T-helper 9 cell (primary cell): Measurements from ENCODE around the gene C16orf78.
A peak's percentile ranks its signal among the peaks of the same experiment; 100 is the strongest.

Experiments used
- DNase-seq: peaks from one replicate; pipeline ENCODE4 v3.0.0-alpha.2; 2020

Gene C16orf78

GRCh38 chr16:49437344-49437743, 63.7 kb downstream of the C16orf78 start:
- no peak for DNase-seq

- DNase-seq: no peak
These were observed 65.4 kb downstream of the C16orf78 start for GRCh38 chr16:49439050-49439449.

DNA sequence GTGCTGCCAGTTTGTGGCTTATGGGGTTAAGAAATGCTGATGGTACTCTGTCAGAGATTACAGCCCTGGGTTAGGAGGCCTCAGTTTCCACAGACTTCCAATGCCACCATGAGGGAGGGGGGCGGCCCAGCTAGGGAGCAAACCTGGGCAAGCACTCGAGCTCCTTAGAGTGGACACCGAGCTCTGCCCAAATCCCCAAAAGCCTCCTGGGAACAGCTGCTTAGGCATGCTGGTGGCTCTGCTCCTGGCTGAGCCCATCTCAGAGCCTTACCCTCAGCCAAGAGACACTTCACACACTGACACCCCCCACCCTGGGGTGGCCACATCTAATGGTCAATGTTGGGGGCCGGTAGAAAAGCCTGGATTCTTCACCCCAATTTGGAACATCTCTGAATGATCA, 66.1 kb downstream of the C16orf78 start:
- DNase-seq: no peak

DNA sequence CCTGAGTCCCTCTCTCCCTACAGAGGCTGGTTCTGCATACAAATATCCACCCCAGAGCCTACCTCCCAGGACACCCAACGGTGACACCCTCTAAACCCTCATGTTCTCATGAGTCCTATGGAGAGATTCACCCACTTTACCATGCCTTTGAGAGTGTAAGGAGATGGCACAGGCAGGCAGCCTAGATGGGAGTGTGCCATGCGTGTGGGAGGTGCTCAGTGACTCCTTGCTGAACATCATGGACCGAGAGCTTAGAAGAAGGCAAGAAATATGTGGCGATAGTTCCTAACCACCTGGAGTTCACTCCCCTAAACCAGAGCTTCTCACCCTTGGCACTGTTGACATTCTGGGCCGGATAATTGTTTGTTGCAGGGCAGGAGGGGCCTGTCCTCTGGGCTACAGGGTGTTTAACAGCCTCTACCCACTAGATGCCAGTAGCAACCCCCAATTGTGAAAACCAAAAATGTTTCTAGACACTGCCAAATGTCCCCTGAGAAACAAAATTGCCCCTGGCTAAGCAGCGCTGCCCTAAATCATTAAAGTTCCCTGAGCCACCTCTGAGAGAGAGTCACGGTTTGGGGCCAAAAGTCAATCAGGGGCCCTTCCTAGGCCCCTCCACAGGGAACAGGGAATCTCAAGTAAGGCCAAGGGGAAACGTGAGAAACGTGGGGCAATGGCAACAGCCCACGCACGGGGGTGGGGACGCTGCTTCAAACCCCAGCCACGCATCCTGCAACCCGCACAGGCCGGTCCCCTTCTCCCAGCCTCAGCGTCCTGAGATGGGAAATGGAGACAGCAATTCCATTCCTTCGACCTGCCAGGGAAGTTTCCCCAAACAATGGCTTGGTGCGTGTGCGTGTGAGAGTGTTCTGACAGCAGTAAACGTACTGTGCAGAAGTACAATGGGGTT, 66.8 kb downstream of the C16orf78 start:
- DNase-seq: no peak

- peak; percentile 41 for DNase-seq
These were observed 67.8 kb downstream of the C16orf78 start for GRCh38 chr16:49441366-49441780.

- DNase-seq: no peak
These were observed 69.2 kb downstream of the C16orf78 start for GRCh38 chr16:49442805-49443204.

DNA sequence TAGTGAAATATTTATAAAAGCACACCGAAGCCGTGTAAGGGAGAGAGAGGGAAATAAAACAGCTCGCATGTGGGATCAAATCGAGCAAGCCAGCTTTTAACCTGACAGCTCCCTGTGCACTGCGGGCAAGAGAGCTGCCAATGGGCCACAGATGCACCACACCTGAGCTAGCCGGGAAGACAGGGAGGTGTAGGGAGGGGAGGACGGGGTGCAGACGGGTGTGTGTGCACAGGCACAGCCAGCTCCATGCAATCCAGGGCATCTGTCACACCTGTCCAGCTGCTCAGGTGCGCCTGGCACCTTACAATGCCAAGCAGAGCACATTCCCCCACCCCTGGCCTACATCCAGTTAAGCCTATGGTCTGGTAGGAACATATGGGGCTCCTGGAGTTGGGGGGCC, 70.0 kb downstream of the C16orf78 start:
- DNase-seq: no peak

GRCh38 chr16:49446805-49447204, 73.2 kb downstream of the C16orf78 start:
- DNase-seq: no peak
